GM19351 (cell line): ENCODE results near the gene ELP1.
A peak's percentile ranks its signal among the peaks of the same experiment; 100 is the strongest.
"Not testable (repeated sequence)": the region's sequence is repeated elsewhere in the genome, so short reads cannot be mapped to it uniquely, and the experiment has no call there.

Experiments
- ATAC-seq: cut with Tn5 transposase; IDR thresholded peaks from one replicate; pipeline ENCODE4 v1.9.1; 2021; ENCODE audit warnings: mild to moderate bottlenecking, moderate library complexity; ENCODE audit not compliant: unreplicated experiment

The ELP1 gene

GRCh38 chr9:108928386-108928785, 5.5 kb downstream of the ELP1 start:
- ATAC-seq = no peak

- no peak for ATAC-seq
These were observed 9.5 kb downstream of the ELP1 start for GRCh38 chr9:108924466-108924865.

- no peak for ATAC-seq
These were observed 12.7 kb downstream of the ELP1 start for GRCh38 chr9:108921200-108921599.

- not testable (repeated sequence) for ATAC-seq
These were observed 13.5 kb downstream of the ELP1 start for GRCh38 chr9:108920401-108920800.

GRCh38 chr9:108919517-108919916, 14.4 kb downstream of the ELP1 start:
- no peak for ATAC-seq

- no peak for ATAC-seq
These were observed 20.5 kb downstream of the ELP1 start for GRCh38 chr9:108913391-108913790.

GRCh38 chr9:108911820-108912219, 22.1 kb downstream of the ELP1 start:
- no peak for ATAC-seq

- ATAC-seq = no peak
These were observed 23.0 kb downstream of the ELP1 start for GRCh38 chr9:108910914-108911313.

GRCh38 chr9:108910402-108910801, 23.5 kb downstream of the ELP1 start:
- no peak for ATAC-seq

- no peak for ATAC-seq
These were observed 28.4 kb downstream of the ELP1 start for GRCh38 chr9:108905494-108905893.

- ATAC-seq = no peak
These were observed 29.8 kb downstream of the ELP1 start for GRCh38 chr9:108904161-108904560.

- no peak for ATAC-seq
These were observed 30.4 kb downstream of the ELP1 start for GRCh38 chr9:108903420-108904103.

GRCh38 chr9:108900176-108900575, 33.7 kb downstream of the ELP1 start:
- ATAC-seq = no peak

- not testable (repeated sequence) for ATAC-seq
These were observed 34.8 kb downstream of the ELP1 start for GRCh38 chr9:108899023-108899695.

- ATAC-seq = no peak
These were observed 36.4 kb downstream of the ELP1 start for GRCh38 chr9:108897324-108898096.

GRCh38 chr9:108894225-108894997, 39.5 kb downstream of the ELP1 start:
- no peak for ATAC-seq

- ATAC-seq = no peak
These were observed 44.3 kb downstream of the ELP1 start for GRCh38 chr9:108889649-108890067.

- ATAC-seq = not testable (repeated sequence)
These were observed 47.2 kb downstream of the ELP1 start for GRCh38 chr9:108886594-108887271.

- ATAC-seq = peak; percentile 99
These were observed 48.1 kb downstream of the ELP1 start for GRCh38 chr9:108885643-108886348.

GRCh38 chr9:108884701-108885100, 49.2 kb downstream of the ELP1 start:
- ATAC-seq = no peak
